Islet precursor cell (in vitro differentiated cells): ENCODE measurements around the gene SLCO3A1.
A peak's percentile ranks its signal among the peaks of the same experiment; 100 is the strongest.

Source experiments
- DNase-seq: peaks from one replicate; pipeline ENCODE4 v3.0.0-alpha.2; 2018

Gene SLCO3A1

GRCh38 chr15:91885054-91885453, 31.5 kb downstream of the SLCO3A1 start:
- peak; percentile 57 for DNase-seq

GRCh38 chr15:91885714-91886270, 32.3 kb downstream of the SLCO3A1 start:
- no peak for DNase-seq

GRCh38 chr15:91886878-91887277, 33.4 kb downstream of the SLCO3A1 start:
- DNase-seq = no peak

- DNase-seq = no peak
Measured at GRCh38 chr15:91887321-91887720, 33.8 kb downstream of the SLCO3A1 start.

GRCh38 chr15:91887921-91888373, 34.4 kb downstream of the SLCO3A1 start:
- DNase-seq = no peak

GRCh38 chr15:91889111-91889815, 35.8 kb downstream of the SLCO3A1 start:
- DNase-seq = peak; percentile 61

- DNase-seq = peak; percentile 92
Measured at GRCh38 chr15:91890614-91891013, 37.1 kb downstream of the SLCO3A1 start.

- no peak for DNase-seq
Measured at GRCh38 chr15:91891101-91891500, 37.6 kb downstream of the SLCO3A1 start.

- no peak for DNase-seq
Measured at GRCh38 chr15:91891788-91892345, 38.4 kb downstream of the SLCO3A1 start.

GRCh38 chr15:91892436-91892835, 38.9 kb downstream of the SLCO3A1 start:
- DNase-seq = no peak

- DNase-seq = no peak
Measured at GRCh38 chr15:91894606-91895005, 41.1 kb downstream of the SLCO3A1 start.

- DNase-seq = no peak
Measured at GRCh38 chr15:91895051-91895450, 41.5 kb downstream of the SLCO3A1 start.

GRCh38 chr15:91896341-91897055, 43.0 kb downstream of the SLCO3A1 start:
- no peak for DNase-seq

GRCh38 chr15:91897585-91898372, 44.3 kb downstream of the SLCO3A1 start:
- DNase-seq = no peak

GRCh38 chr15:91898843-91899242, 45.3 kb downstream of the SLCO3A1 start:
- DNase-seq = no peak

GRCh38 chr15:91904942-91905341, 51.4 kb downstream of the SLCO3A1 start:
- DNase-seq = no peak

- no peak for DNase-seq
Measured at GRCh38 chr15:91908391-91908790, 54.9 kb downstream of the SLCO3A1 start.

GRCh38 chr15:91909111-91909510, 55.6 kb downstream of the SLCO3A1 start:
- no peak for DNase-seq

- DNase-seq = no peak
Measured at GRCh38 chr15:91909574-91909973, 56.1 kb downstream of the SLCO3A1 start.

GRCh38 chr15:91911844-91912243, 58.3 kb downstream of the SLCO3A1 start:
- no peak for DNase-seq

- no peak for DNase-seq
Measured at GRCh38 chr15:91912336-91912735, 58.8 kb downstream of the SLCO3A1 start.

- DNase-seq = no peak
Measured at GRCh38 chr15:91913560-91913959, 60.1 kb downstream of the SLCO3A1 start.

GRCh38 chr15:91915576-91915975, 62.1 kb downstream of the SLCO3A1 start:
- DNase-seq = no peak
